HG03439 (cell line): ENCODE results near the gene PAMR1.
"Not testable (repeated sequence)": the region's sequence is repeated elsewhere in the genome, so short reads cannot be mapped to it uniquely, and the experiment has no call there.

ENCODE experiments used
- ATAC-seq: cut with Tn5 transposase; IDR thresholded peaks from one replicate; pipeline ENCODE4 v1.9.1; 2021; ENCODE audit warnings: mild to moderate bottlenecking, moderate library complexity; ENCODE audit not compliant: unreplicated experiment

PAMR1 gene, protein sequence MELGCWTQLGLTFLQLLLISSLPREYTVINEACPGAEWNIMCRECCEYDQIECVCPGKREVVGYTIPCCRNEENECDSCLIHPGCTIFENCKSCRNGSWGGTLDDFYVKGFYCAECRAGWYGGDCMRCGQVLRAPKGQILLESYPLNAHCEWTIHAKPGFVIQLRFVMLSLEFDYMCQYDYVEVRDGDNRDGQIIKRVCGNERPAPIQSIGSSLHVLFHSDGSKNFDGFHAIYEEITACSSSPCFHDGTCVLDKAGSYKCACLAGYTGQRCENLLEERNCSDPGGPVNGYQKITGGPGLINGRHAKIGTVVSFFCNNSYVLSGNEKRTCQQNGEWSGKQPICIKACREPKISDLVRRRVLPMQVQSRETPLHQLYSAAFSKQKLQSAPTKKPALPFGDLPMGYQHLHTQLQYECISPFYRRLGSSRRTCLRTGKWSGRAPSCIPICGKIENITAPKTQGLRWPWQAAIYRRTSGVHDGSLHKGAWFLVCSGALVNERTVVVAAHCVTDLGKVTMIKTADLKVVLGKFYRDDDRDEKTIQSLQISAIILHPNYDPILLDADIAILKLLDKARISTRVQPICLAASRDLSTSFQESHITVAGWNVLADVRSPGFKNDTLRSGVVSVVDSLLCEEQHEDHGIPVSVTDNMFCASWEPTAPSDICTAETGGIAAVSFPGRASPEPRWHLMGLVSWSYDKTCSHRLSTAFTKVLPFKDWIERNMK

DNA sequence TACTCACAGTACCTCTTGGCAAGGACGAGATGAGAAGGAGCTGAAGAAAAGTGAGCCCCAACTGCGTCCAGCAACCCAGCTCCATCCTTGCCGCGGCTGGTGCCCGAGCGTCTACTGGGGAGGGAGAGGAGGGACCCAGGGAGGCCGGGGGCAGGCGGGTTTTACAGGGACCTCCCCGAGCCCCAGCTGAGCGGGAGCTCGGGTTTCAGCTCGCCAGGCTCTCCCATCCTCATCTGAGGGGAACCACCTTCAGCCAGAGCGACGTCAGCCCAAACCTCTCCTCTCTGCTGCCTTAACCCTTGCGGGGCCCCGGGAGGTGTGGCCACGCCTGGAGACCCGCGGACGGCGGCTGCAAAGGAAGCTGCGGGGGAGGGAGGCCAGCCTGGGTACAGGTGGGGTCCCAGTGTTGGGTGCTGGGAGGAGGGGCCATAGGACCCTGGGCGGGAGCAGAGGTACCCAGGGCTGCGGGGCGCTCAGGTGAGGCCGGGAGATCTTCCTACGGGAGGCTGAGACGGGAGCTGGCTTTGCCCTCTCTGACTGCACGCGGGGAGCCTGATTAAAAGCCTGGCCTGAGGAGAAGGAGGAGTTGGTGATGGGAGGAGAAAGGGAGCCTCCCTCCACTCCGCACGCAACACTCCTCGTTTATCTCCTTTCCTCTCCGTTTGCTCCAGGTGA lies at the start of gene PAMR1:
Gene PAMR1, minus strand, starts transcription at position 116 of the 675 bp plus-strand sequence. Its CDS starts 31 bp downstream, at position 85.
- no peak for ATAC-seq

DNA sequence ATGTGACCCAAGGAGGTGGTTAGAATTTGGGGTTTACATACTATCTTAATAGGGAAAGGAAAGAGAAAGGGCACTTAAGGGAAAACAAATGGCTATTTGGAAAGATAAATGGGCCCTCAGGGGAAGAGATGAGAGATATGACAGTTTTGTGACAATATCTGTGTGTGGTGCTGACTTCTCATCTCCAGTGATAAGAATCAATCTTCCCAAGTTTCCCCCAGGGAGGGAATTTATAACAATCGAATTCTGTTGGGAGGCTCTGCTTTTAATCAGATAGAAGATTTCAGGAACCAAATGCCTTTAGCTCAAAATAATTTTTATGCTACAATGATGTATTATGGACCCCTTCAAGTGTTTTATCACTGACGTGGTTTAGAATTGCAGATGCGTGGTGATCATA lies 46.3 kb upstream of the PAMR1 start:
- no peak for ATAC-seq

DNA sequence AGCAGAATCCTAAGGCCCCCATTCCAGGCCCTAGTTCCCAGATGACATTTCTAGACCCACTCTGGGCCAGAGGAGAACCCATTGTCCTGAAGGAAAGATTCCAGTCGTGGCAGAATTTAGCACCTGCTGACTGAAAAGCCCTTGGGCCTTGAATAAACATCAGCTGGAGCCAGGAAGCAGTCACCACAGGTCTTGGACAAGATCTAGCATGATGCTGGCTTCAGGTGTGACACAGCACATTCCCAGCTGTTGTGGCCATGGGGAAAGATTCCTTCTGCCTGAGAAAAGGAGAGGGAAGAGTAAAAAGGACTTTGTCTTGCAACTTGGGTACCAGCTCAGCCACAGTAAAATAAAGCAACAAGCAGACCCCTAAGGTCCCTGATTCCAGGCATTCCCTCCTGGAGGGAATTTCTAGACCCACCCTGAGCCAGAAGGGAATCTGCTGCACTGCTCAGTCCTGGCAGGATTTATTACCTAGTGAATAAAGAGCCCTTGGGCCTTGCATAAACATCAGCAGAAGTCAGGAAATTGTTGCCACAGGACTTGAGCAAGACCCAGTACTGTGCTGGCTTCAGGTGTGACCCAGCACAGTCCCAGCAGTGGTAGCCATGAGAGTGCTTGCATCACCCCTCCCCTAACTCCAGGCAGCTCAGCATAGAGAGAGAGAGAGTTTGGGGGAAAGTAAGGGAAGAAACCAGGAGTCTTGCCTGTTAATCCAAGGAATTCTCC lies 42.5 kb upstream of the PAMR1 start:
- no peak for ATAC-seq

DNA sequence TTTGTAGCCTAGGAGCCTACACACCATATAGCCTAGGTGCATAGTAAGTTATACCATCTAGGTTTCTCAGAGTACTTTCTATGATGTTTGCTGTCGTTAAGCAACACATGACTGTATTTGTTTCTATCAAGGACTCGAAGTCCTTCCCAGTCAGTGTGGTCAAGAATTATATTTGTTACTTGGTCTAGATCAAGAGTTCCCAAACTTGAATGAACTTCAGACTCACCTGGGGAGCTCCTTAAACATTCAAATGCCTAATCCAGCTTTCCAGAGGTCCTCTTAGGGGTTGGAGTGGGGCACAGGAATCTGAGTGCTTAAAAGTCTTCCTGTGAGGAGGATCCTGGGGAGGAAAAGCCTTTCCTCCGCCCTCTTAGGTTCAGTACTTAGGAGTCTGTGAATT lies 41.5 kb upstream of the PAMR1 start:
- no peak for ATAC-seq

DNA sequence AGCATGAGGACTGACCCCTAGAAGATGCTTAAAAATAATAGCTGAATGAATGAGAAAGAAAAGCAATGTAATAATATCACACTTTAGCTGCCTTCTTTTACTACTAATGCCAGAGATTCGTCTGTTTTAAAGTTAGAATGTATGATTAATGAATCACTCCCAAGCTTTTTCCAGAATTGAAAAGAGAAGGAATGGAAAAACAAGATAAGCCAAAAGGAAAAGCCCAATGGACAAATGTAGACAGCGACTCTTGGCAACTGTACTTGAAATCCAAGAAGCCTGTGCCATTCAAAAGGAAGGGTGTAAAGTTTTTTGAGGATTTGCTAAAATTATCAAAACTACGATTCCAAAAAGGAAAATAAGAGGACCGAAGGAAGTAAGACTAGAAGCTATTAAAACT lies 40.8 kb upstream of the PAMR1 start:
- no peak for ATAC-seq

DNA sequence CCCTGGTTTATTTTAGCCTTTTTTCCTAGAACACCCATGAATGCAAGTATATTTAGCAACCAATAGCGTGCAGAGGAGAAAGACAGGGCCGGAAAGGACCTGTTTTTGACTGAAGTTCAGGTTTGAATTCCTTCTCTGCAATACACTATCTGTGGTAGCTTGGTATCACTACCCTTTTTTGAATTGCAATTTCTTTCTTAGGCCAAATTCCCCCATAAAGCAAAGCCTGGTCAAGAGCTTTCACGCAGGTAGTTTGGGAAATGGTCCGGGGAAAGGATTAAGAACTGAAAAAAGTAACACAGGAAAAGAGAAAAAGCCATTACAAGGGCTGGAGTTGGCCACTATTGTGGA lies 38.8 kb upstream of the PAMR1 start:
- no peak for ATAC-seq

DNA sequence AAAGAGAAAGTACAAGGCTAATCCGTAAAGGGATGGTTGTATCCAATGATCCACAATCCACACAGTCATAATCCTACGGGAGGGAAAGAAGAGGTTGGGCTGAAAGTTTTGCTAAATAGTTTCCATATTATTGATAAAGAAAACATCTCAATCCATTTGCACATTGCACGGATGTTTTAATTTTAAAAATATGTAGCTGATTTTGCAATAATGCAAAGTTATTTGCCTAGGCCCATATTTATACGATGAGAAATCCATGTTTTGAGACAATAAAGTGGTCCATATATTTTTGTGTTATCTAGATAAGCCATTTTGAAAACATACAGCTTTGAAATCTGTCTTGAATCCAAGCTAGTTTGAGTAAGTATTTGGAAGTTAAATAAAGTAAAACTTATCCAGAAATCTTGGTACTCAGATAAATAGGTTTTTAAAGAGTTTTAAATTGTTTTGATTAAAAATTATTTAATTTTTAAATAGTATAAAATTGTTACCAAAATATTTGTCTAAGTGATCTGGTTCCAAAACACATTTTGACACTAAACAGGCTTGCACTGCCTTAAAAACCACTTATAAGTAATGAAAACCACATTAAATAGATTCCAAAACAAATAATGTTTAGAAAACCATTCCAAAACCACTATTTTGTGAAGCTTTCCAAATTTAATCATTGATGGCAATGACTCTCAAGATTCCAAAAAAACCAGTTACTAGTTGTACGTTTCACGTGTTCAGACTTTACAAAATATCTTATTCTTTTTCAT lies 38.2 kb upstream of the PAMR1 start:
- no peak for ATAC-seq

DNA sequence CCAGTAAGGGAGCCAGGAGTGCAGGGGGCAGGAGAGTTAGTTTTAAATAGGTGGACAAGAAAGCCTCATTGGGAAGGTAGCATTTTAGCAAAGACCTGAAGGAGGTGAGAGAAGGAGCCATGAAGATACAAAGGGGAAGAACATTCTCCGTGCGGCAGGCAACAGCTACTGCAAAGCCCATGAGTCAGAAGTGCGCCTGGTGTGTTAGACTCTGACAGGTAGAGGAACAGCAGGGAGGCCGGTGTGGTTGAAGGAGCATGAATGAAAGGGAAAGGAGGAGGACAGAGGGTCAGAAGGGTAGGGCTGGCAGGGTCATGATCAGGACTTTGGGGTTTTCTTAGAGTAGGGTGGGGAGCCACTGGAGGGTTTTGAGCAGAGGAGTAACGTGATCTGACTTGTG lies 34.5 kb upstream of the PAMR1 start:
- no peak for ATAC-seq

DNA sequence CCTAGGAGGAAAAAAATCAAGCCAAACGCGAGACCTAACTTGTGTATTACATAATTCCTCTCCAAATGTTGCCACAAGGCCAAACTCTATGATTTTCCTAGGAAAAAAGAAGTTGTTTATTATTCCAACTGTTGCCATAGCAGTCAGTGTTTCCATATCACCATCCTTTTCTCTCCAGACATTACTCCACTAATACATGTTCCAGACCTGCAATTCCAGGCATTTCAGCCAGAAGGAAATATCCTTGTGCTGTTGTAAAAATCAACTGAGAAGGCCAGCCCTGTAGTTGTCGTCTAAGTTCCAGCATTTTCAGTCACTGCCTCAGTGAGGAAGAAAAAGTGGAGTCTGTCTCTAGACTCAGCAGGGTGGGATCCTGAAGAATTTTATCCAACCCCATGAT lies 33.1 kb upstream of the PAMR1 start:
- ATAC-seq = no peak

DNA sequence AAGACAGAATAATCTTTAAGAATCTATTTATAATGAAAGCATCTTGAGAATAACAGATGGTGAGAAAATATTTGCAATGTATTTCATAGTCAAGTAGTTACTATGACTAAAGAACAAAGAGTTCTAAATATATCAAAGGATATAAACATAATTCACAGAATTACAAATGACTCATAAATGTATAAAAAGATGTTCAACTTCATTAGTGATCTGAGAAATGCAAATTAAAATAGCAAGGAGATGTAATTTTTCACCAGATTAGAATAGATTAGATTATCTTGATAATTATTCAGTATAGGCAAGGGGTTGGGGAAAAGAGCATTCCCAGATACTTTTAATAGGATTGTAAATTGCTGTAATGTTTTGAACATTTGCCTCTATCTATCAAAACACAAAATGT lies 30.1 kb upstream of the PAMR1 start:
- ATAC-seq = no peak

DNA sequence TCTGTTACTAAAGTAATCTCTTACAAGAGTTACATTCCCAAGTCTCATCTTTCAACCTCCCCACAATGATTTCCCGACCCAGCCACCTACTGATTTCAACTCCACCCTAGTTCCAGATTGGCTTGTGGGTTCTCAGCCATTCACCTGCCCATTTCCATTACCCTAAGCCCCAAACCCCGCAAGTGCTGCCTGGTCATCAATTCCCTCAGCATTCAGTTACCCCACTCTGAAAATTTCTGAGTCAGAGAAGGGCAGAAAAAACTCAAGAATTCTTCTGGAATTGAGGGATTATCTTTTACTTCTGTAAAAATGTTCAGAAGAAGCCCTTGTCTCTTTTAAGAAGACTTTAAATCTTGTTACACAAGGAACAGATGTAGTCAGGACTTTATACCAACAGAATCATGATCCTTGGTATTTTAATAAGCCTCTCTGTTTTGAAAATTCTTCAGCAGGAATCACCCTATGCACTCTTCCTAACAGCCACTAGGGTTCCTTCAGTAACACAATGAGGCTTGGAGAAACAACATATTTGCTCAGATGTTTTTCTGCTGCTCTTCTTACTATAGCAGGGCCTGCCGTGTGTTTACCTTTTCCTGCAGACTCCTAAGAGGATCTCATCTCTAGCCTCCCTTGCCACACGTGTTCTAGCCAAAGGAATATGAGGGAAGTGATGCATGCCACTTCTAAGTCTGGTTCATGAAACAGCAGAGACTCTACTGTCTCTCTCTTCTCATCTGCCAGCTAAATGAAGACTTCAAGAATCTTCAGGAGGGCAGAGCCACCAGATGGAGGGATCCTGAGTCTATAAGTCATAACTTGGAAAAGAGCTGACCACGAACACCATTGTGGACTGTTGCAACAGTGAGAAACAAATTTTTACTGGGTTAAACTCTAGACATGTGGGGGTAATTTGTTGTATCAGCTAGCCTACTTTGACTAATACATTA lies 29.3 kb upstream of the PAMR1 start:
- no peak for ATAC-seq

DNA sequence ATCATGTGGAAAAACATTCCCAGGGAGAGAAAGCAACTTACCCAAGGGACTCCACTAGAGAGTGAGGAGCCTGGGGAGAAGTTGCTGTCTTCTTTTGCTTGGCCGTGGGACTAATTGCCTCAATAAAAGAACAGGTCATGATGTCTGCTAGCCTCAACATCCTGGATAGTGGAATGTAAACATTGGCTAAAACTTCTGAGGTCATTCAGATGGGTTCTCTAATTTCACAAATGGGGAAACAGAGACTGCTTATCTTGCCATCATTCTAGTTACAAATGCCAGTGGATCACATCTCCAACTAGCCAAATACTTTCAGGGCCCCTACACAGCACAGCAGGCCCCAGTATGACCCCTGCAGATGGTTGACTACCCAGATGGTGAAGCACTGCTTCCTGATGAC lies 28.4 kb upstream of the PAMR1 start:
- no peak for ATAC-seq

DNA sequence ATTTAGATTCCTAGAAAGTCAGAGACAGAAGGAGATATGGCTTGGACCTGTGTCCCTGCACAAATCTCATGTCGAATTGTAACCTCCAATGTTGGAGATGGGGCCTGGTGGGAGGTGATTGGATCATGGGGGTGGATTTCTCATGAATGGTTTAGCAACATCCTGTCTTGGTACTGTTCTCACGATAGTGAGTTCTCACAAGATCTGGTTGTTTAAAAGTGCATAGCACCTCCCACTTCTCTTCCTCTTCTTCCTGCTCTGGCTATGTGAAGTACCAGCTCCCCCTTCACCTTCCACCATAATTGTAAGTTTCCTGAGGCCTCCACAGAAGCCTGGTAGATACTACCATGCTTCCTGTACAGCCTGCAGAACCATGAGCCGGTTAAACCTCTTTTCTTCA lies 27.6 kb upstream of the PAMR1 start:
- ATAC-seq = no peak

DNA sequence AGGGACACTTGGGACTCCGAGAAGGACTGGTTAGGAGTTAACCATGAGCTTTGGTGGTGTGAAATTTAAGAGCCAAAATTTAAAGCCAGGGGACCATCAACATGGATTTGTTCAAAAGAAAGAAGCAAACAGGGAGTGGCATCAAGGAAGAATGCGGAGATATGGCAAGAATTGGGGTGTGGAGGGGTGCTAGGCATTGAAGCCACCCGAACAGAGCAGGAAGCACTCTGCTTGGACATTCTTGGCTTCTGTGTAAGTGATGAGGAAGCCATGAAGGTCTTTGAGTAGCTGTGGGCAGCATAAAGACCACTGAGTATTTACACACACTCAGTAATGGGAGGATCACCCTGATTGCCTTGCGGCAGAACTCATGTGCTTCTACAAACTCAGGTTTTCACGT lies 27.2 kb upstream of the PAMR1 start:
- ATAC-seq = no peak

DNA sequence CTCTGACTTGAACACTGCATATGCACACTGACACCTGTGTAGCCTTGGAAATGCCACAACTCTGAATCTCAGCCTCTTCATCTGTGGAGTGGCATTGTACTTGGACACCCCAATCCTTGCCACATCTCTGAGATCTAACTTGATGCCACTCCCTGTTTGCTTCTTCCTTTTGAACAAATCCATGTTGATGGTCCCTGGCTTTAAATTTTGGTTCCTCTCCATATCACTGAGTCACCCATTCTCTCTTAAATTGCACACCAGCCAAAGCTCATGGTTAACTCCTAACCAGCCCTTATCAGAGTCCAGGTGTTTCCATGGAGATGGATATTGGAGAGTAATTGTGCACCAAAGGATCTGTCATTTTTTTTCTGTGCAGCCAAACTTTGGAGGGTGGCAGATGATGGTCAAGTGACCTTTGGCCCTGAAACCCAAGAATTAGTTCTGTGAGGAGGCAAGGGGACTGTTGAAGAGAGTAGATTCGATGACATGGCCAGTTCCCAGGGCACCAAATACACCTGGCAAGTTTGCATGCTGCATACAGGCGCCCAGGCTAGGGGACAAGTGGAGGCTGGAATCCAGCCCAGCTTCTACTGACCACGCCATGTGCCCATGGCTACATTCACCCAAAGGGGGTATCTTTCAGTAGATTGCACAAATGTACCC lies 25.1 kb upstream of the PAMR1 start:
- no peak for ATAC-seq

DNA sequence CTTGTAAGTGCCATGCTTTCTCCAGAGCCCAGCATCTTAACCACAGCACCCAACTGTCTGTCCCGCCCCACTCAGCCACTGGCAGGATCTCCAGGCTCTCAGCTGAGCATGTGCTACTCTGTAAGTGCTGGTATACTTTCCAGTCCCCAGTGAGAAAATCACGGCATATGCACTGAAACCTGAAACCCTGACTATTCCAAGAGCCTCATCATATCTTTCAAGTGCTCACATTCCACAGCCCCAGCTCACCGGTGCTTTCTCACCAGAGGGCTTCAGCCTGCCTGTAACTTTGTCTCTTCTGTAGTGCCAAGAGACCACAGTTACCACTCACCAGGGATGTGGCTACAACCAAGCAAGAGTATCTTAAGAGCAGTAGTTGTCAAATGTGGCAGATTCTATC lies 24.4 kb upstream of the PAMR1 start:
- ATAC-seq = no peak

DNA sequence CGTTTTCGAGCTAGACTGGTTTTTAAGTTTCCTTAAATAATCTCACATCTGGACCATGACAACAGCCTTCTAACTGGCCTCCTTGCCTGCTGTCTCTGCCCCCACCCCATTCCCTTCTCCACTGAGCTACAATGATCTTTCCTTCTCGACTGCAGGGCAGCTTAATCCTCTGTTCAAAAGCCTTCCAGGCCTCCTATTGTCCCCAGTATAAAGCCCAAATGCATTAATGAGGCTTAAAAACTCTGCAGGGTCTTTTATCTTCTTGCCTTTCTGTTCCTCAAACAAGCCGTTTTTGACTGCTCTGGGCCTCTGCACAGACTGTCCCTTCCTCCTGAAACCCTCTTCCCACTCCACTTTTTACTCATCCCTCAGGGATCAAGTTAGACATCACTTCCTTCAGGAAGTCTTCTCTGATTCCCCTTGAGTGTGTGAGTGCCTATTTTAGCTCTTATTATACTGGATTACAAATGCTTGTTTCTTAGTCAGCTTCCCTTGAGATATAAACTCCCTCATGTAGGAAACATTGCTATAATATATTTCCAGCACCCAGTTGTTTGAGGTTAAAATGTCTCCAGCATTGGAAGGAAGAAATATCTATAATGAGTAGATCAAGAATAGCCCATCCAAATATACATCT lies 23.6 kb upstream of the PAMR1 start:
- ATAC-seq = no peak

DNA sequence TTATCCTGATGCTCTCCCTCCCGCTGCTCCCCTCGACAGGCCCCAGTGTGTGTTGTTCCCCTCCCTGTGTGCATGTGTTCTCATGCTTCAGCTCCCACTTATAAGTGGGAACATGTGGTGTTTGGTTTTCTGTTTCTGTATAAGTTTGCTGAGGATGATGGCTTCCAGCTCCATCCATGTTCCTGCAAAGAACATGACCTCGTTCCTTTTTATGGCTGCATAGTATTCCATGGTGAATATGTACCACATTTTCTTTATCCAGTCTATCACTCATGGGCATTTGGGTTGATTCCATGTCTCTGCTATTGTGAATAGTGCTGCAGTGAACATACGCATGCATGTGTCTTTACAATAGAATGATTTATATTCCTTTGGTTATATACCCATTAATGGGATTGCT lies 22.6 kb upstream of the PAMR1 start:
- ATAC-seq = not testable (repeated sequence)
